Stimulated activated CD4-positive, alpha-beta T cell treated with anti-CD3 and anti-CD28 coated beads, TNF-alpha, amount 100 ng/mL, for 24 hours (primary cell): ENCODE data around the gene TMEM121.
"Not testable (repeated sequence)": the region's sequence is repeated elsewhere in the genome, so short reads cannot be mapped to it uniquely, and the experiment has no call there.

Experiments used
- DNase-seq, 3 experiments: peaks; one replicate each; pipeline ENCODE4 v3.0.0-alpha.2; 2020; ENCODE audit warnings: low read depth in 3 of 3

Gene TMEM121

GRCh38 chr14:105570482-105570881 lies 44.1 kb downstream of the TMEM121 start:
- no peak for DNase-seq

- DNase-seq = not testable (repeated sequence)
These were observed 45.0 kb downstream of the TMEM121 start for GRCh38 chr14:105571181-105571951.

- DNase-seq = not testable (repeated sequence)
These were observed 45.7 kb downstream of the TMEM121 start for GRCh38 chr14:105572063-105572462.

- not testable (repeated sequence) for DNase-seq
These were observed 47.5 kb downstream of the TMEM121 start for GRCh38 chr14:105573841-105574240.

GRCh38 chr14:105574411-105574810 lies 48.0 kb downstream of the TMEM121 start:
- DNase-seq = not testable (repeated sequence)

GRCh38 chr14:105575016-105575700 lies 48.8 kb downstream of the TMEM121 start:
- DNase-seq = not testable (repeated sequence)

GRCh38 chr14:105576525-105577088 lies 50.2 kb downstream of the TMEM121 start:
- no peak for DNase-seq

GRCh38 chr14:105577314-105577861 lies 51.0 kb downstream of the TMEM121 start:
- DNase-seq = no peak

GRCh38 chr14:105578070-105578469 lies 51.7 kb downstream of the TMEM121 start:
- DNase-seq = no peak

- not testable (repeated sequence) for DNase-seq
These were observed 52.8 kb downstream of the TMEM121 start for GRCh38 chr14:105579221-105579620.
